Parathyroid adenoma (tissue), 2 donors: ENCODE data around the gene LYPD4.

Source experiments
- H2AFZ ChIP-seq: fragments of 300-600 bp; sonication (generic); one replicate; pipeline ENCODE4 v1.7.0; 2017; ENCODE audit warnings: antibody characterized with exemption, mild to moderate bottlenecking
- H3K27ac ChIP-seq: fragments of 300-600 bp; sonication (generic); one replicate; pipeline ENCODE4 v1.7.0; 2017
- H3K27me3 ChIP-seq: fragments of 300-600 bp; sonication (generic); one replicate; pipeline ENCODE4 v1.7.0; 2017; ENCODE audit warnings: low read length; ENCODE audit not compliant: control insufficient read depth, insufficient read depth
- H3K36me3 ChIP-seq: fragments of 300-600 bp; sonication (generic); one replicate; pipeline ENCODE4 v1.7.0; 2017; ENCODE audit warnings: low read length; ENCODE audit not compliant: control insufficient read depth, insufficient read depth
- H3K4me1 ChIP-seq: fragments of 300-600 bp; sonication (generic); one replicate; pipeline ENCODE4 v1.7.0; 2017; ENCODE audit warnings: control low read depth
- H3K4me2 ChIP-seq: fragments of 300-600 bp; sonication (generic); one replicate; pipeline ENCODE4 v1.7.0; 2017; ENCODE audit warnings: low read length
- H3K4me3 ChIP-seq: fragments of 300-600 bp; sonication (generic); one replicate; pipeline ENCODE4 v1.7.0; 2017; ENCODE audit warnings: low read depth, low read length
- H3K79me2 ChIP-seq: fragments of 300-600 bp; sonication (generic); one replicate; pipeline ENCODE4 v1.7.0; 2017; ENCODE audit warnings: control low read depth
- H3K9ac ChIP-seq: fragments of 300-600 bp; sonication (generic); one replicate; pipeline ENCODE4 v1.7.0; 2017; ENCODE audit warnings: mild to moderate bottlenecking
- H3K9me3 ChIP-seq: fragments of 300-600 bp; sonication (generic); one replicate; pipeline ENCODE4 v1.7.0; 2017; ENCODE audit warnings: low read length; ENCODE audit not compliant: control insufficient read depth
- CTCF ChIP-seq: fragments of 300-600 bp; sonication (generic); IDR thresholded peaks from one replicate; pipeline ENCODE4 v1.7.0; 2017; ENCODE audit warnings: antibody characterized with exemption, mild to moderate bottlenecking
- donor health status: primary hyperparathyroidism.

Gene LYPD4

GRCh38 chr19:41848666-41849065, 4.2 kb upstream of the LYPD4 start:
- no peaks in the 10 kb centered on the region for H3K27me3 ChIP-seq
- H3K4me3 ChIP-seq = no peak overlapping the region
- H3K36me3 ChIP-seq = no peaks in the 10 kb centered on the region
- no peak for TF ChIP-seq CTCF
- H3K9me3 ChIP-seq = no peaks in the 10 kb centered on the region
- H3K4me1 ChIP-seq = no peaks in the 10 kb centered on the region
- H3K27ac ChIP-seq = no peak overlapping the region
- no peak overlapping the region for H2AFZ ChIP-seq
- H3K4me2 ChIP-seq = no peak overlapping the region
- H3K79me2 ChIP-seq = no peaks in the 10 kb centered on the region
- no peak overlapping the region for H3K9ac ChIP-seq

GRCh38 chr19:41847351-41848105, 3.0 kb upstream of the LYPD4 start:
- Histone ChIP-seq H3K27ac (no peak overlapping the region), H3K4me3 (no peak overlapping the region), H2AFZ (no peak overlapping the region), H3K4me1 (no peaks in the 10 kb centered on the region), H3K9ac (no peak overlapping the region), H3K36me3 (no peaks in the 10 kb centered on the region), H3K27me3 (no peaks in the 10 kb centered on the region), H3K79me2 (no peaks in the 10 kb centered on the region), H3K4me2 (no peak overlapping the region), H3K9me3 (no peaks in the 10 kb centered on the region)
- TF ChIP-seq CTCF = no peak

GRCh38 chr19:41845051-41845590, 638 bp upstream of the LYPD4 start:
- no peaks in the 10 kb centered on the region for H3K9me3 ChIP-seq
- H3K4me1 ChIP-seq = no peaks in the 10 kb centered on the region
- no peak overlapping the region for H2AFZ ChIP-seq
- H3K4me2 ChIP-seq = no peak overlapping the region
- no peak overlapping the region for H3K4me3 ChIP-seq
- H3K79me2 ChIP-seq = no peaks in the 10 kb centered on the region
- no peaks in the 10 kb centered on the region for H3K36me3 ChIP-seq
- no peaks in the 10 kb centered on the region for H3K27me3 ChIP-seq
- no peak overlapping the region for H3K27ac ChIP-seq
- no peak for TF ChIP-seq CTCF
- no peak overlapping the region for H3K9ac ChIP-seq

GRCh38 chr19:41845001-41845050, 343 bp upstream of the LYPD4 start, which contains the start of gene DMRTC2:
Gene DMRTC2 (plus strand): TSS chr19:41845042. CDS start chr19:41847429, 2,387 bp downstream.
- Histone ChIP-seq H3K27me3 (no peaks in the 10 kb centered on the region), H3K4me1 (no peaks in the 10 kb centered on the region), H3K79me2 (no peaks in the 10 kb centered on the region), H3K27ac (no peak within 1 kb of the TSS), H2AFZ (no peak within 1 kb of the TSS), H3K4me3 (no peak within 1 kb of the TSS), H3K9me3 (no peaks in the 10 kb centered on the region), H3K9ac (no peak within 1 kb of the TSS), H3K4me2 (no peak within 1 kb of the TSS), H3K36me3 (no peaks in the 10 kb centered on the region)
- TF ChIP-seq CTCF = no peak

- Histone ChIP-seq H3K36me3 (no peaks in the 10 kb centered on the region), H3K4me1 (no peaks in the 10 kb centered on the region), H3K4me2 (no peak overlapping the region), H3K27ac (no peak overlapping the region), H2AFZ (no peak overlapping the region), H3K27me3 (no peaks in the 10 kb centered on the region), H3K79me2 (no peaks in the 10 kb centered on the region), H3K4me3 (no peak overlapping the region), H3K9ac (no peak overlapping the region), H3K9me3 (no peaks in the 10 kb centered on the region)
- TF ChIP-seq CTCF = no peak
These were observed 1.1 kb downstream of the LYPD4 start for GRCh38 chr19:41843371-41843770.
